LNCaP clone FGC (cell line): Measurements from ENCODE around the gene FSTL1.

ENCODE experiments used
- DNase-seq: peaks from one replicate; pipeline ENCODE4 v3.0.0-alpha.2; 2011; ENCODE audit warnings: low read depth
- H3K4me3 ChIP-seq: 2 replicates; pipeline ENCODE4 v1.5.1; 2011; ENCODE audit warnings: mild to moderate bottlenecking, low read depth, low read length, control low read depth
- TF ChIP-seq, protein P1 (sequence below): IDR thresholded peaks from 2 replicates; pipeline ENCODE4 v1.5.1; 2012; ENCODE audit warnings: mild to moderate bottlenecking; ENCODE audit not compliant: control insufficient read depth, insufficient read depth; ENCODE audit errors: extremely low read depth

The FSTL1 gene

DNA sequence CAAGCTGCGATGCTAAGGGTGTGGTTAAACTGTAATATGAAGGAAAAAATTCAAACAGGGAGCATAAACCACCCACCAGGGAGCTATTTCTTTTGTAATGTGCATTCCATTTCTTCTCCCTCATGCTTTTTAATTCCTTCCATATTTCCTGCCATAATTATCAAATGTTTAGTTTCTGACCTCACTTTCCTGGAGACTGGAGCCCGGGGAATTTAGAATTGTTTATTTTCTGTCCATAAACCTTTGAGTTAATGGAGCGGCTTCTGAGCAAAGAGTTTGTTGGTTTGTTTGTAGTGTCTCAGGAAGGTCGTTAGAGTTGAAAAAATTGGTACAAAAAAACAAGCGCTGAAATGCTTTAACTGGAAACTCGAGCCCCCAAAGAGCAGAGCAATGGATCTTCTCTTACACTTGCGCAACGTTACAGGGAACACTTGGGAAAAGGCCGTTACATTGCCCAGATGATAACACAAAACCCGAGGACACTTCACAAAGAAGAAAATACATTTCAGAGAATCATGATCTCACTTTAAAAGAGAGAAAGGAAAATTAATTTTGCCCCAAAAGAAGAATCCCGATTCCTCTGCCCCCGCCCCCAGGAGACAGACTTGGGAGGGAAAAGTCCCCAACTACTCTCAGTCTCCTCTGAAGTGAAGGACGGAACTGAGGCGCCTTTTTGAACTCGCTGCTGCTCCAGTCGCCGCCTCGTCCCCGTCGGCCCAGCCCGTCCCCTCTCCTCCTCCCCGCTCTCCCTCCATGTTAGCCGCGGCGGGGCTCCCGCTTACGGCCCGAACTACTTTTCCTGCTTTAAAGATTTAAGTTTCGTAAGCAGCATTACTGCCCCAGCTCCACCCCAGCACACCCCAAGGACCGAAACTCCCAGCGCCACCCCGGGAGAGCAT is 842 bp downstream of the FSTL1 start:
- no peak for DNase-seq
- peak overlapping the region; percentile 51 for H3K4me3 ChIP-seq
- TF ChIP-seq, protein P1, sequence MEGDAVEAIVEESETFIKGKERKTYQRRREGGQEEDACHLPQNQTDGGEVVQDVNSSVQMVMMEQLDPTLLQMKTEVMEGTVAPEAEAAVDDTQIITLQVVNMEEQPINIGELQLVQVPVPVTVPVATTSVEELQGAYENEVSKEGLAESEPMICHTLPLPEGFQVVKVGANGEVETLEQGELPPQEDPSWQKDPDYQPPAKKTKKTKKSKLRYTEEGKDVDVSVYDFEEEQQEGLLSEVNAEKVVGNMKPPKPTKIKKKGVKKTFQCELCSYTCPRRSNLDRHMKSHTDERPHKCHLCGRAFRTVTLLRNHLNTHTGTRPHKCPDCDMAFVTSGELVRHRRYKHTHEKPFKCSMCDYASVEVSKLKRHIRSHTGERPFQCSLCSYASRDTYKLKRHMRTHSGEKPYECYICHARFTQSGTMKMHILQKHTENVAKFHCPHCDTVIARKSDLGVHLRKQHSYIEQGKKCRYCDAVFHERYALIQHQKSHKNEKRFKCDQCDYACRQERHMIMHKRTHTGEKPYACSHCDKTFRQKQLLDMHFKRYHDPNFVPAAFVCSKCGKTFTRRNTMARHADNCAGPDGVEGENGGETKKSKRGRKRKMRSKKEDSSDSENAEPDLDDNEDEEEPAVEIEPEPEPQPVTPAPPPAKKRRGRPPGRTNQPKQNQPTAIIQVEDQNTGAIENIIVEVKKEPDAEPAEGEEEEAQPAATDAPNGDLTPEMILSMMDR: no peak

- no peak overlapping the region for H3K4me3 ChIP-seq
- TF ChIP-seq, protein P1: no peak
These were observed 1.5 kb downstream of the FSTL1 start for GRCh38 chr3:120449251-120449650.

DNA sequence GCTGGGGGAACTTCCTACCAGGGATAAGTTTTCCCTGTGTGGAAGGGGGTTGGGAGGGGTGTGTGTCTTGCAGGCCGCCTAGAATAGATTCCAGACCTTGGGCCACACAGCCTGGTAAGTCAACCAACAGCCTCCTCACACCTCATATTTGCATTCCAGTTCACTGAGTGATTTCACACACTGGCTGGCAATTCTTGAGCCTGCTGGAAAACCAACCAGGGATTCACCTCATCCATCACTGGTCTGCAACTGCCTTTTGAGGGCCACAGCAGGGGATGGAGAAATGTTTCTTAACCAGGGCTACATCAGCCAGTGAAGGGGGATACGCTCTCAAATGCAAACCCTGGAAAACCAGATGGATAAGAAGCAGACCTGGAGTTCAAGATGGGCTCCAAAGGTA is 2.0 kb downstream of the FSTL1 start:
- H3K4me3 ChIP-seq: no peak overlapping the region
- TF ChIP-seq, protein P1: no peak
- DNase-seq: no peak

More at GRCh38 chr3:120449251-120449650, 1.5 kb downstream of the FSTL1 start:
- DNase-seq: no peak

DNA sequence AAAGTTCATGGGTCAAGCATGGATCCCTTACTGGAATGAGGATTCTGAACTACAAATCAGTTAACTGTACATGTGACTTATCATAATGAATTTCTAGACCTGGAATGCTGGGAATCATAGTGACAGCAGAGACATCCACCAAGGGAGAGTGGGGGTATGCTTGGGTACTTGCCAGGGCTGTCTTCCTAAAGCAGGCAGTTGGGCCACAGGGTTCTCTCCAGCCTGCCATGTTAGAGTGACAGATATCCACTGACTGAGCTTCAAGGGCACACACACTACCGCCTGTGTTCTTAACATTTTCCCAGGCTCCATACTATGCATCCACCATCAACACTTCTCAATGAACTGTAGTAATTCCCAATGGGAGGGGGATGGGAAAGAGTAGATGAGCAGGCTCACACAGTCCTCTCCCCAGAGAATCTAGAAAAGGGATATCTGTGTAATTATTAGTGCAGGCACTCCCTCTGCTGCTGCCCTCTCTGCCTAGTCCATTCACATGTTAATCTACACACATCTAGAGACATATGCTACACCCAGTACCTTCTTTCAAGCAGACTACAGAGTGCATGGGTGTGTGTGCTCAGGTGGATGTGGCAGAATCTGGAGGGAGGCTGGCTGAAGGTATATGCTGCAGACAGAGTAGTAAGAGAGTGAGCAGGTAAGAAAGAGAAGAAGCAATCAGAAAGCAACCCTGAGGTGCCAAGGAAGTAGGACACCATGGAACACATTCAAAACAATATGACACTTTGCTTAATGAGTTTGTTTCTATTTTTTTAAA is 3.7 kb downstream of the FSTL1 start:
- DNase-seq: no peak
- TF ChIP-seq, protein P1: no peak
- no peak overlapping the region for H3K4me3 ChIP-seq

GRCh38 chr3:120445654-120446053 is 5.1 kb downstream of the FSTL1 start:
- TF ChIP-seq, protein P1: no peak
- H3K4me3 ChIP-seq: no peak overlapping the region
- no peak for DNase-seq

DNA sequence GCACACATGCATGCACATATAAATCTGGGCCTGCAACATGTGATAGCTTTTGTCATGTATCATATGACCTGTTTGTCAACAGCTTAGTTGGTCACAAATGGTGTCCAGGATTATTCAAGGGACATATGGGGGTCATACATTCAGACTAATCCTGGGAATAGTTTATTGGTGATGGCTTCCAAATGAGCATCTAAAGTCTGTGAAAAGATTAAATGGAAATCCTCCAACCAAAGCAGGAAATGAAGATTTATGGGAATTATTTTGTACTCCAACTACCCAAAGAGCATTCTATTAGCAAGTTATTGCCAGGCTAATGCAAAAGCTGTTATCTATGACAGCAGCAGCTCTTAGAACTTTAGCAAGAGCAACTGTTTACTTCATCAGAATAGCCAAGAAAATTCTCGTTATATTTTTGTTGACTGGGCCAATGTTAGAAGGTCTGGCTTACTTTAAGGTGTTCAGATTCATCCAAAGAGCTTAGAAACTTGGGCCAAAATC is 7.1 kb downstream of the FSTL1 start:
- H3K4me3 ChIP-seq: no peak overlapping the region
- TF ChIP-seq, protein P1: no peak
- DNase-seq: no peak
